NCI-H345 (cell line): ENCODE measurements around the gene PCP4L1.
"Not testable (repeated sequence)": the region's sequence is repeated elsewhere in the genome, so short reads cannot be mapped to it uniquely, and the experiment has no call there.

Experiments
- DNase-seq: peaks from one replicate; lab custom pipeline; 2025; lab: John Stamatoyannopoulos, UW

PCP4L1 gene

GRCh38 chr1:161258439-161259344, at the start of gene PCP4L1:
TSS of gene PCP4L1 (plus strand) at chr1:161258745. CDS start at chr1:161258975, 230 bp downstream.
- DNase-seq, result peak; percentile 59

- DNase-seq, result peak; percentile 67
These were observed 48.6 kb upstream of the PCP4L1 start for GRCh38 chr1:161209790-161210409.

- no peak for DNase-seq
These were observed 44.2 kb upstream of the PCP4L1 start for GRCh38 chr1:161214369-161214768.

GRCh38 chr1:161215076-161215475, 43.5 kb upstream of the PCP4L1 start, which contains the start of gene FCER1G:
TSS of gene FCER1G (plus strand) at chr1:161215295. CDS start at chr1:161215322, 27 bp downstream.
- no peak for DNase-seq

- DNase-seq, result no peak
These were observed 41.4 kb upstream of the PCP4L1 start for GRCh38 chr1:161216945-161217712.

- DNase-seq, result no peak
These were observed 40.7 kb upstream of the PCP4L1 start for GRCh38 chr1:161217831-161218230.

- DNase-seq, result no peak
These were observed 40.1 kb upstream of the PCP4L1 start for GRCh38 chr1:161218301-161219077.

- no peak for DNase-seq
These were observed 39.3 kb upstream of the PCP4L1 start for GRCh38 chr1:161219078-161219892.

- no peak for DNase-seq
These were observed 38.5 kb upstream of the PCP4L1 start for GRCh38 chr1:161220002-161220401.

GRCh38 chr1:161222175-161223019, 36.1 kb upstream of the PCP4L1 start:
- no peak for DNase-seq

- DNase-seq, result no peak
These were observed 34.5 kb upstream of the PCP4L1 start for GRCh38 chr1:161223805-161224694.

- DNase-seq, result not testable (repeated sequence)
These were observed 33.9 kb upstream of the PCP4L1 start for GRCh38 chr1:161224695-161225087.

- DNase-seq, result no peak
These were observed 33.4 kb upstream of the PCP4L1 start for GRCh38 chr1:161225178-161225533.

- peak; percentile 95 for DNase-seq
These were observed 32.8 kb upstream of the PCP4L1 start, which contains the start of gene TOMM40L for GRCh38 chr1:161225534-161226319. TSS of gene TOMM40L (plus strand) at chr1:161226060. CDS start at chr1:161226490, 430 bp downstream.

- DNase-seq, result peak; percentile 12
These were observed 32.2 kb upstream of the PCP4L1 start for GRCh38 chr1:161226320-161226711.

GRCh38 chr1:161226759-161227158, 31.8 kb upstream of the PCP4L1 start:
- no peak for DNase-seq

GRCh38 chr1:161227196-161227871, 31.2 kb upstream of the PCP4L1 start:
- peak; percentile 77 for DNase-seq
